Activated CD4-positive, alpha-beta T cell treated with anti-CD3 and anti-CD28 coated beads for 24 hours (primary cell): ENCODE data around the gene LRMDA.

ENCODE experiments used
- DNase-seq, 2 donors: peaks; one replicate each; pipeline ENCODE4 v3.0.0-alpha.2; 2020; ENCODE audit warnings: low read depth in 2 of 2

LRMDA gene

GRCh38 chr10:76432016-76433012 is 1000.9 kb downstream of the LRMDA start:
- no peak for DNase-seq

DNA sequence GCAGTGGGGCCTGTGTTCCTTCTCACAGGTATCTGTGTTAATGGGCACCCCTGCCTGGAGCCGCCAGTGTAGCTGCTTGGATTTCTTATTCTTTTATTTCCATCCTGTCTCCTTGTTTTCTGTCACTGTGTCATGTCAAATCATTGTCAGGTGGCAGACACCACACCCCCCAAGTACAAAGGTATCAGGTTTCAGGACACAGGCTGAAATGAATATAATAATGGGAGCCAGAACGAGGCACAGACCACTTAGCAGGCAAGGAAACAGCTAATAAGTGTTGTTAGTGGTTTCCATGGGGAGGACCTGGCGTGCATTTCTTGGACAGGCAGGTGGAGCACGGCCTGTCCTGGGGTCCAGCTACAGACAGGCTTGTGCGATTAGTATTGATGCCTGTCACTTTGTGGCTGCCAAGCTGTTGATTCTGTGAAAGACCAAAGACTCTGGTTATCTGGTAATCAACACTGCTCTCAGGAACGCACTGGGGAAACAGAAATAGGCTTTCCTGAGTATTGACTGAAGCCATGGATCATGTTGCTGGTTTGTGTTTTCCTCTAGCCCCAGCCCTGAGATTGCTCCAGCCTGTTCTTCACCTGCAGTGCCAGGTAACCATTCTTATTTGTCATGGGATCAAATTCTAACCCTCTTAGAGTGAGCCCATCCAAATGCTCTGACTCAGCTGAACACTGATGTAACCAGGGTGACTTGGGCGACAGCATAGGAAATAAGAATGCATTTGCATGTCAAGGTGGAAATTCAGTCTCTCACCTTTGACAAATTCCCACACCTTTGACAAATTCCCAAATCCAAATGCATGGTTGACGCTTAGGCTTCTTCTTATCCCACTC is 1002.0 kb downstream of the LRMDA start:
- no peak for DNase-seq

DNA sequence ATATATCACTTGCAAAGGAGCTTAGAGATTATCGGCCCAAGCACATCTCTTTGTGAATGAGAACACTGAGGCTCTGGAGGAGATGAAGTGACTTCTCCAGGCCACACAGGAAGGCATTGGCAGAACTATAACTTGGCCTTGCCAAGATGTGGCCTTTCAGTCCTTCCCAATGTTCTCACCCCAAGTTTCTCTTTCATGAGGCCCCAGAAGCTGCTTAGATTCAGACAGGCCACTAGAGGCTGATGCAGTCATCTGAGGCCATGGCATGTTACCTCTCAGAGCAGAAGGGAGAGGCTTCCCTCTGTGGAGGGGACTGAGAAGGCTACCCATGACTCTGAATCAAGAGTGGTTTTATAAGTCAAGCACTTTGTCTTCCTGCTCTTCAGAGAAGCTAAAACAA is 1003.7 kb downstream of the LRMDA start:
- no peak for DNase-seq

DNA sequence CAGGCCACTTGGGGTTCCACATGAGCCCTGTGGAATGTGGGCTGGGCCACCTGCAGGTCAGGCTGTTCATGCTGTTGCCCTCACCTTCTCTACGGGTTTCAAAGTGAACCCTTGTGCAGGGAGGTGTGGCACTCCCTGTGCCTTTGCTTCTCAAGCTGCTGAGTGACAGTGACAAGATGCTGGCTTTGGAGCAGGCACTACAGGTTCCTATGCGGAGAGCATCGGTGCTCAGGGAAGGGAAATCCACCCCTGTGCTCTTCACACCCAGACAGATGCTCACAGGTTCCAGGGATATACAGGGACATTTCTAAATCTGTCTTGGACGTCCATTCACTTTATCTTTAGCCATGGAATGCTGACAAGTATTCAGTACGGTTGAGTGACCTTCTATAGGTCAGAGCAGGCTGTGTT is 1005.0 kb downstream of the LRMDA start:
- no peak for DNase-seq

- no peak for DNase-seq
These were observed 1005.6 kb downstream of the LRMDA start for GRCh38 chr10:76436981-76437380.

GRCh38 chr10:76440426-76440825 is 1009.0 kb downstream of the LRMDA start:
- DNase-seq, result no peak

GRCh38 chr10:76442113-76442512 is 1010.7 kb downstream of the LRMDA start:
- no peak for DNase-seq

DNA sequence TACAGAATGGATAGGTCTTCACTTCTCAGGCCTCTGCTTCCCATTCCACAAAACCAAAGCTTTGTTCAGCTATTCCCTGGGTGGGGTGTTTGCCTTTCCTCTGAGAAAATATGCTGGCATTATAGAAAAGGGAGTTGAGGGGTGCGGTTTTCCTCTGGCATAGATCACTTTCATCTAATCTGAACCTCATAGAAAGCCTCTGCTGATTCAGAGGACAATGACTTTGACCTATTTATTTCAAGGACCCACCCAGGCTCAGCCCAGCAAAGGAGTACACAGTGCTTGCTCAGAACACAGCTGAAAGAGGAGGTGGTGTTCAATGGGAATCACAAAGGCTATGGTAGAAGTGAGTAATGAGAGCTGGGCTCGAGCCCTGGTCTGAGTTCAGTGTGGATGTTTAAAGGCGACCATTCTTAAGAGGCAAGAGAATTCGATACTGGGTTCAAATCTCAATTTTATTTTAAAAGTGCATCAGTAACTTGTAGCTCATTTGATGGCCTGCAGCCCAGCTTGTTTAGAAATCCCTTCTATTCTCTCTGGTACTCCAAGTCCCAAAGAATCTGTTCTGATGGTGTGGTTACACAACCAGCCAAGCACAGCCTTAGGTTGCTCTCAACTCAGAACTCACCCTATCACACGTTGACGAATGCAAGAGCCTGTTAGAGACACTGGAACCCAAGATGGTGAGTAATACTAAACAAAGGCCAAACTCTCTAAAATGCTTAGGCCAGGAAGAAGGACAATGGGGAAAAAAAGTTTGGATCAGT is 1012.8 kb downstream of the LRMDA start:
- DNase-seq, result no peak

DNA sequence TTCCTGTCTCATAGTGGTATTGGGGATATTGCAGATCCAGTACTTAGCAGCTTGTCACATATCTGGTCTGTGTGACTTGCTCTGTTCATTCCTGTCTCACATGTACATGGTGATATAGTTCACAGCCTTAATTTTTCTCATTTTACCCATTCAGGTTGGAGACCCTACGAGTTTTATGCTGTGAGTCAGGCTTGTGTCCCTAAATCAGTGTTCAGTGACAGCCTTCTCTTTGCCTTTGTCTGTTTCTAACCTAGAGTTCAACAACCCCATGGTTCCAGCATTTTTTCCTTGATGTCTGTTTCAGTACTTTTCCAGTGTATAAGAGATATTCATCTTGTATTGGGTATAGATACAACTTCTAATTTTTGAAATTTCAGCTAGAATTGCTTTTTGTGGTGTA is 1016.2 kb downstream of the LRMDA start:
- no peak for DNase-seq

GRCh38 chr10:76451911-76452310 is 1020.5 kb downstream of the LRMDA start:
- no peak for DNase-seq

GRCh38 chr10:76453332-76453731 is 1021.9 kb downstream of the LRMDA start:
- DNase-seq, result no peak

DNA sequence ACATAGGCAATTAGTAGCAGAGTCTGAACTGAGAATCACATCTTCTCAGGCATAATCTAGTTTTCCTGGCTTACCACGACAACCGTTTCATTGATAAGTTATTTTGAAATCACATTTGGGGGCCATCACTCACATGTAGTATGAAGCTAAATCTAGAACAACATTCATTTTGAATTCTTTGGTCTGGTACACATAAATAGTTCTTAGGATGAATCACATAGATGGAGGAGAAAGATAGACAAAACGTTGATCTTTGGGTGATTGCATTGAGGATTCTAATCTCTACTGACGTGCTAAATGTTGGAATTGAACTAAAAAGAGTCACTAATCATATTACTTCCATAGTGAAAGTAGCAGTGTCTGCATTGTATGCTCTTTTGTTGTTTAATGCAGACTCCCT is 1022.6 kb downstream of the LRMDA start:
- no peak for DNase-seq

- DNase-seq, result no peak
These were observed 1023.2 kb downstream of the LRMDA start for GRCh38 chr10:76454506-76455140.

GRCh38 chr10:76456197-76456596 is 1024.8 kb downstream of the LRMDA start:
- no peak for DNase-seq

DNA sequence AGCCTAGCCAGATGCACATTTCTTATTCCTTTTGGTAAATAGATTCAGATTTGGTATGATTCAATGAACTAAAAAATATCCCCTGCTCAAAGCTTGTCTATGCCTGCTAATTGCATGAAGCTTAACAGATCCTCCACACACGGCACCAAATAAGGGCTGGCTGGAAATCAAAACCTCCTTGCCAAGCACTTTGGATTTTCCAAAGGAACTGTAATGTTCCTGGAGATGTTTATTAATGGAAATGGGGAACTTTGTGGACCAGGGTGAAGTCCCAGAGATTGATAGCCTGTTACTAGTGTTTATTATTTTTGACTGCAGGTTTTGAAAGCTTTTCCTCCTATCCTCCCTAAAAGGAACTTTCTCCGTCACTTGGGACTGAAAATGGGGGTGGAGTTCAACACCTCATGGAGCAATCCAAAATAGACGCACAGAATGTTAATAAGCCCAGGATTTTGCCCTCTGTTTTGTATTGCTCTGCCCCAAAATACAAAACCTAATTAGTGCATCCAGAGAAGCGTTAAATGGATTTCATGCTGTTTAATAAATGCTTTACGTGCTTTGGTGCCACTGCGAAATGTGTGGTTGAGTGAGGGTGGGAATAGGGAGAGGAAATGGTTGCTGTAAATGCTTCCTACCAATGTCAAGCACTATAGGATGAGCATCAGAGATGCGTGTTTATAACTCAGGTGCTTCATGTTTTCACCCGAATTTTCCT is 1027.7 kb downstream of the LRMDA start:
- no peak for DNase-seq

- no peak for DNase-seq
These were observed 1029.6 kb downstream of the LRMDA start for GRCh38 chr10:76461024-76461423.

DNA sequence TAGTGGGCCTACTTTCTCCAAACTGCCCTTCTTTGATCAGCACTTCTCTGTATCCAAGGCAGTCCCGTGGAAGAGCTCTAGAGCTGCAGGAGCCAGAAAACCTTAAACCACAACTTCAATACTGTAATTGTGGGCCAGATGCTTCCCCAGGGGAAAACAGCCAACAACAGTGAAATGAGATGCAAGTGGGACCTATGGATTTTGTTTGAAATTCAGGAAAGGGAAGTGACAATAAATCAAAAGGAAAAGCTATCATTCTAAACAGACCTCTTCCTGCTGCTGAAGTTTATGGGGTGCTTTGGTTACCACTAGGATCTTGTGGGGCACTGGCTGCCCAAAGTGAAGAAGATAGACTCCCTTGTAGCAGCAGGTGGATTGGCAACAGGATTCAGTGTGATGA is 1031.7 kb downstream of the LRMDA start:
- no peak for DNase-seq

- no peak for DNase-seq
These were observed 1035.5 kb downstream of the LRMDA start for GRCh38 chr10:76466836-76467503.

DNA sequence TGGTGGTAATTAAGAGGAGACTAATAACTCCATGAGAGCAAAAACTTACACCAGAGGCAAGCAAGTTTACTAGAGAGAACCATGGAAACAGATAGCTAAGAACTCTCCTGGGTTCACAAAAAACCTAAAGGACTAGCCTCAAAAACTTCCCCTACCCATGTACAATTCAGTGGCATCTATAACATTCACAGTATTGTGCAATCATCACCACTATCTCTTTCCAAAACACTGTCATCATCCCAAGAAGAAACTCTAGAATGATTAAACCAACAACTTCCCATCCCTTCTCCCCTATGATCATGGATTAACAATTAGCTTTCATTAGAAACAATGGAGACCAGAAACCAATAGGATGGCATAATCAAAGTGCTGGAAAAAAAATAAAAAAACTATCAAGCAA is 1038.3 kb downstream of the LRMDA start:
- no peak for DNase-seq

DNA sequence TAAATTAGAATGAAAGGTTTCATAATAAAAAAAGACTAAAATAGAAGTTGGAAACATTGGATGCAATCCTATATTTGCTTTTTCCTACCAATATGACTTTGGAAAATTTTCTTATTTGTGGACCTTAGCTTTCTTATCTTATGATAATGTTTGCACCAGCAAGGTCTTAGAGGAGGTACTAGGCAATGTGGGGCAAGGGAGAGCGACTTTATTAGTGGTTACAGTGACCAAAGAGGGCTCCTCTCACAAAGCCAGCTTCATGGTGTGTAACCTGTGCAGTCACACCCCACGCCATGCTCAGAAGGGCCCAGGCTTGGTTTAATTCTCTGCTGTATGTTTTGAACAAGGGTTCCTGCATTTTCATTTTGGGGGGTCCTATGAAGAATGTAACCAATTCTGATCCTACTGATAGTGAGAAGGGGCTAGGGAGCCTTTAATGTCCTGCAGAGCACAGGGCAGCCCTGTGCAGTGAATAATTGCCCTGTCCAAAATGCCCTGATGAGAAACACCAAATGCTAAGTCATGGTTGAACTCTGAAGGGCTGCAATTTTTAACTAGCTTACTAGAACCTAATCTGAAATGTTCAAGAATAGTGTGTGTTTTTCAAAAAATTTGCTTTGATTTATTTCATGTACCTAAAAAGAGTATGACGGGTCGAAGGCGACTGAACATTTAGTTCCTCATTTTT is 1047.8 kb downstream of the LRMDA start:
- DNase-seq, result no peak
